K562 (cell line): Measurements from ENCODE around the gene MAP3K12. TPM values are rescaled to one million over a fixed set of nuclear protein-coding genes. Genes with fewer than 3 reads are reported as not detected.
A peak's percentile ranks its signal among the peaks of the same experiment; 100 is the strongest.

Experiments used
- ADNP ChIP-seq: fragments of 200-800 bp; sonication (Bioruptor generic); IDR thresholded peaks from 2 replicates; pipeline ENCODE4 v1.6.1; 2016; ENCODE audit warnings: missing genetic modification characterization, missing compliant biosample characterization
- CBX1 ChIP-seq: sonication (generic); IDR thresholded peaks from 2 replicates; pipeline ENCODE4 v1.6.1; 2016; ENCODE audit warnings: antibody characterized with exemption, low read depth, mild to moderate bottlenecking
- CHD7 ChIP-seq: fragments of 200-600 bp; sonication (generic); IDR thresholded peaks from one replicate; pipeline ENCODE4 v1.6.1; 2012; ENCODE audit warnings: mild to moderate bottlenecking, low read depth, low read length, inconsistent platforms
- CXXC5 ChIP-seq: fragments of 250-450 bp; sonication (Bioruptor Pico); IDR thresholded peaks from 2 replicates; pipeline ENCODE4 v1.8.0; 2022; ENCODE audit warnings: inconsistent platforms, mild to moderate bottlenecking, moderate library complexity
- DIDO1 ChIP-seq: fragments of 450-650 bp; IDR thresholded peaks from 2 replicates; pipeline ENCODE4 v1.6.1; 2016; ENCODE audit warnings: low read depth, missing biosample characterization, missing genetic modification characterization
- EHMT2 ChIP-seq: fragments of 450-650 bp; IDR thresholded peaks from 2 replicates; pipeline ENCODE4 v1.6.1; 2018; ENCODE audit warnings: antibody characterized with exemption
- ELK1 ChIP-seq: sonication (generic); formaldehyde crosslinking; IDR thresholded peaks from 2 replicates; pipeline ENCODE4 v1.8.1; 2022; ENCODE audit warnings: missing genetic modification reagents
- EP300 ChIP-seq: IDR thresholded peaks from 2 replicates; pipeline ENCODE4 v1.6.1; 2012; ENCODE audit warnings: low read length, improper control_type of control experiment
- FOXK2 ChIP-seq, 2 experiments: fragments of 450-650 bp; IDR thresholded peaks in 1 of 2; conservative IDR thresholded peaks in 1 of 2; 2 replicates each; pipeline ENCODE4 v1.6.1; 2016; ENCODE audit warnings: low read depth in 2 of 2, mild to moderate bottlenecking in 1 of 2
- GABPA ChIP-seq: fragments of 200-800 bp; sonication (Bioruptor generic); conservative IDR thresholded peaks from 2 replicates; pipeline ENCODE4 v1.6.1; 2016; ENCODE audit warnings: low read depth, missing genetic modification characterization, missing compliant biosample characterization
- GABPB2 ChIP-seq: fragments of 250-450 bp; sonication (Bioruptor Pico); conservative IDR thresholded peaks from 2 replicates; pipeline ENCODE4 v1.5.1; 2021; ENCODE audit warnings: mild to moderate bottlenecking
- IFI16 ChIP-seq: fragments of 250-450 bp; sonication (Bioruptor Pico); IDR thresholded peaks from 2 replicates; pipeline ENCODE4 v2.1.2; 2022; ENCODE audit warnings: mild to moderate bottlenecking, inconsistent platforms
- POLR2AphosphoS2 ChIP-seq: IDR thresholded peaks from 2 replicates; pipeline ENCODE4 v1.6.1; 2012; ENCODE audit warnings: low read length, improper control_type of control experiment
- RUNX1 ChIP-seq: sonication (generic); IDR thresholded peaks from 2 replicates; pipeline ENCODE4 v1.6.1; 2016; ENCODE audit warnings: antibody characterized with exemption, low read depth
- SREBF2 ChIP-seq: sonication (generic); formaldehyde crosslinking; IDR thresholded peaks from 2 replicates; pipeline ENCODE4 v1.4.0; 2020; ENCODE audit warnings: mild to moderate bottlenecking, missing genetic modification reagents
- ZFPM2 ChIP-seq: fragments of 250-450 bp; sonication (Bioruptor Pico); IDR thresholded peaks from 2 replicates; pipeline ENCODE4 v1.5.1; 2022; ENCODE audit warnings: mild to moderate bottlenecking
- ZNF165 ChIP-seq: fragments of 250-450 bp; sonication (Bioruptor Pico); IDR thresholded peaks from 2 replicates; pipeline ENCODE4 v1.4.0; 2020; ENCODE audit warnings: borderline replicate concordance
- ZZZ3 ChIP-seq: fragments of 450-650 bp; IDR thresholded peaks from 2 replicates; pipeline ENCODE4 v1.6.1; 2016; ENCODE audit warnings: antibody characterized with exemption, mild to moderate bottlenecking, moderate library complexity
- polyA plus RNA-seq, 8 experiments: library from polyadenylated mRNA; depleted of rRNA in 4 of 8; stranded (reverse) in 5 of 8; unstranded in 3 of 8; fragments of >200 nt; fragmentation: Nextera tagmentation in 2 of 8; fragmentation: Illumina TruSeq in 1 of 8; extraction: Ambion mirVana in 2 of 8; extraction: Trizol in 1 of 8; gene quantifications; 2 replicates each; pipeline versions ENCODE4 v1.2.1 to v1.2.3, GENCODE V29; 2011 to 2014; ENCODE audit warnings: inconsistent platforms in 1 of 8, missing spikeins in 1 of 8
- total RNA-seq, 7 experiments: library from RNA; depleted of rRNA in 6 of 7; stranded (reverse); fragments of >200 nt in 6 of 7; fragmentation: Illumina TruSeq in 2 of 7; extraction: Trizol in 2 of 7; gene quantifications; 2 replicates each; pipeline versions ENCODE4 v1.2.1 to v1.2.3, GENCODE V29; 2011 to 2021; ENCODE audit warnings: low replicate concordance in 1 of 7

The MAP3K12 gene
- total and polyA plus RNA-seq, 9 of the 15 experiments (the other 6 are each of a cell fraction or from before 2014, with no cell fraction given): 0.10 to 2.4 (median 1.6) TPM

GRCh38 chr12:53451661-53452158, 47.5 kb downstream of the MAP3K12 start, which contains the start of gene PCBP2 (continued):
- TF ChIP-seq CBX1: 0 out of 2 replicates have a peak, but pooled peaks have one; percentile 8
- TF ChIP-seq ZNF165 (CRISPR knock-in tag): no peak
- TF ChIP-seq ELK1: no peak
- TF ChIP-seq FOXK2 (conservative IDR thresholded peaks at IDR 0.05 in 1 of 2, IDR thresholded peaks at IDR 0.05 in 1 of 2; ENCODE audit: low read depth in 2 of 2): peak; percentile 78
- TF ChIP-seq ZZZ3: peak; percentile 91
- peak; percentile 55; the same call in 1 of the 2 replicates for TF ChIP-seq DIDO1 (tag)
- peak; percentile 68 for TF ChIP-seq EHMT2
- peak; percentile 96 for TF ChIP-seq GABPA (tag)
- no peak for TF ChIP-seq IFI16
- TF ChIP-seq SREBF2 (CRISPR knock-in tag): no peak
- no peak for TF ChIP-seq CHD7
- TF ChIP-seq EP300: peak; percentile 54
- peak; percentile 93 for TF ChIP-seq CXXC5 (CRISPR knock-in tag)
- TF ChIP-seq POLR2AphosphoS2: peak; percentile 98
- no peak for TF ChIP-seq GABPB2 (CRISPR knock-in tag)
- no peak for TF ChIP-seq ADNP
- no peak for TF ChIP-seq RUNX1
- TF ChIP-seq ZFPM2: no peak
